ENCODE results near the gene IGSF6. TPM values are rescaled to one million over a fixed set of nuclear protein-coding genes. Genes with fewer than 3 reads are reported as not detected.

Gene IGSF6
- total and polyA plus RNA-seq, 9 of the 15 experiments (the other 6 are each of a cell fraction or from before 2014, with no cell fraction given): 0.07 TPM; not detected in 8

GRCh38 chr16:21664801-21665492, 12.5 kb upstream of the IGSF6 start:
- BruUV-seq (replicated peaks): no TSS peak
- FAIRE-seq (no peak), ATAC-seq (no peak), DNase-seq (ENCODE audit: extremely low read depth in 1 of 4, low spot score in 3 of 4) (no peak)
- H3K79me2 ChIP-seq (ENCODE audit: control insufficient read depth, insufficient read depth, low read length): no peaks in the 10 kb centered on the region
- no peaks in the 10 kb centered on the region for H3K9me1 ChIP-seq (ENCODE audit: control insufficient read depth, insufficient read depth, low read length)
- TF ChIP-seq NCOA4 (IDR thresholded peaks at IDR 0.05; ENCODE audit: partially characterized antibody) (no peak), CBFA2T3 (IDR thresholded peaks at IDR 0.05) (peak; percentile 33; the same call in 1 of the 2 replicates), RBM17 (IDR thresholded peaks at IDR 0.05; ENCODE audit: borderline replicate concordance, low read depth, low read length) (no peak), ZFP36 (IDR thresholded peaks at IDR 0.05; ENCODE audit: low read depth, low read length, partially characterized antibody) (peak; percentile 63), BRD9 (IDR thresholded peaks at IDR 0.05; ENCODE audit: low read depth, partially characterized antibody) (peak; percentile 72), RBM25 (IDR thresholded peaks at IDR 0.05; ENCODE audit: low read depth, low read length, severe bottlenecking) (peak; percentile 42), RFX5 (IDR thresholded peaks at IDR 0.05; ENCODE audit: low read depth, low read length) (no peak)
- H3K9ac ChIP-seq (ENCODE audit: insufficient read depth in 1 of 2, low read depth in 2 of 2, low read length in 2 of 2): no peak overlapping the region
- peaks cover 8 to 16% of the 10 kb centered on the region in 2 experiments; a peak in 4 of 5 replicates for H3K27me3 ChIP-seq (ENCODE audit: control insufficient read depth in 2 of 2, insufficient read depth in 2 of 2, low read length in 2 of 2)
- no peaks in the 10 kb centered on the region for H4K20me1 ChIP-seq (replicated peaks; ENCODE audit: control insufficient read depth, insufficient read depth, low read length)
- POLR2A ChIA-PET: interaction anchor here (0.9 kb wide), 1 partner anchor 74 kb away, joined by 3 read pairs; no protein-coding TSS in a partner anchor
- CTCF ChIA-PET (ENCODE audit: low intra/inter-chr PET ratio): no interaction called here
- H3K27ac ChIP-seq (ENCODE audit: extremely low read depth, low read depth, low read length): no peak overlapping the region
- no peaks in the 10 kb centered on the region for H3K36me3 ChIP-seq (ENCODE audit: control insufficient read depth, insufficient read depth, low read length)
- H3K4me3 ChIP-seq: no peak overlapping the region
- in situ Hi-C loops (cut with MboI): no loop called here
- no peaks in the 10 kb centered on the region for H3K9me3 ChIP-seq (replicated peaks; ENCODE audit: control insufficient read depth, insufficient read depth, low read depth, low read length)
- no peak overlapping the region for H2AFZ ChIP-seq (ENCODE audit: low read depth, low read length)
- H3K4me1 ChIP-seq (replicated peaks in 1 of 2; ENCODE audit: control insufficient read depth in 2 of 2, insufficient read depth in 2 of 2, low read length in 2 of 2): peaks cover 0 to 8% of the 10 kb centered on the region in 2 experiments; a peak in 3 of 5 replicates
- no peak overlapping the region for H3K4me2 ChIP-seq (ENCODE audit: insufficient read depth, low read length)
- WGBS (ENCODE audit: insufficient coverage, low coverage, missing lambda C conversion rate): 37% methylated on average over 10 of the region's 10 CpGs
- intact Hi-C loops (cut with micrococcal nuclease): no loop called here
